HepG2 (cell line): ENCODE measurements around the gene COX4I1. TPM values are rescaled to one million over a fixed set of nuclear protein-coding genes. Genes with fewer than 3 reads are reported as not detected.
A peak's percentile ranks its signal among the peaks of the same experiment; 100 is the strongest.

Source experiments
- ATF6 ChIP-seq: sonication (generic); formaldehyde crosslinking; conservative IDR thresholded peaks from 2 replicates; pipeline ENCODE4 v1.4.0; 2020; ENCODE audit warnings: missing genetic modification reagents
- ATM ChIP-seq: fragments of 450-650 bp; IDR thresholded peaks from 2 replicates; pipeline ENCODE4 v1.7.1; 2017; ENCODE audit warnings: mild to moderate bottlenecking, borderline replicate concordance
- BHLHE40 ChIP-seq: IDR thresholded peaks from 2 replicates; pipeline ENCODE4 v1.6.1; 2011; ENCODE audit warnings: low read length, improper control_type of control experiment
- DMAP1 ChIP-seq: IDR thresholded peaks from 2 replicates; pipeline ENCODE4 v1.6.1; 2016
- GABPA ChIP-seq, 2 experiments: IDR thresholded peaks; 2 replicates each; pipeline ENCODE4 v1.6.1; 2011 to 2016; ENCODE audit warnings: low read depth in 2 of 2, low read length in 1 of 2, missing biosample characterization in 1 of 2, missing genetic modification characterization in 1 of 2
- GATA4 ChIP-seq: sonication (generic); IDR thresholded peaks from 2 replicates; pipeline ENCODE4 v1.6.1; 2016; ENCODE audit warnings: antibody characterized with exemption, low read depth, borderline replicate concordance
- HIVEP1 ChIP-seq: sonication (generic); formaldehyde crosslinking; IDR thresholded peaks from 2 replicates; pipeline ENCODE4 v1.4.0; 2020; ENCODE audit warnings: mild to moderate bottlenecking, missing genetic modification reagents
- HNF1B ChIP-seq: sonication (generic); formaldehyde crosslinking; IDR thresholded peaks from 2 replicates; pipeline ENCODE4 v1.5.1; 2020; ENCODE audit warnings: mild to moderate bottlenecking, moderate library complexity, missing genetic modification reagents
- IKZF5 ChIP-seq: IDR thresholded peaks from 2 replicates; pipeline ENCODE4 v1.6.1; 2018; ENCODE audit warnings: missing genetic modification reagents, mild to moderate bottlenecking, missing compliant biosample characterization
- MED1 ChIP-seq: sonication (generic); formaldehyde crosslinking; IDR thresholded peaks from 2 replicates; pipeline ENCODE4 v1.4.0; 2020; ENCODE audit warnings: missing genetic modification reagents
- NCOA2 ChIP-seq: sonication (generic); formaldehyde crosslinking; IDR thresholded peaks from 2 replicates; pipeline ENCODE4 v1.8.0; 2022; ENCODE audit warnings: inconsistent platforms
- PHF20 ChIP-seq: sonication (generic); formaldehyde crosslinking; IDR thresholded peaks from 2 replicates; pipeline ENCODE4 v1.5.0; 2020; ENCODE audit warnings: mild to moderate bottlenecking, missing genetic modification reagents
- PHF8 ChIP-seq: sonication (generic); formaldehyde crosslinking; IDR thresholded peaks from 2 replicates; pipeline ENCODE4 v1.5.0; 2020; ENCODE audit warnings: missing genetic modification reagents
- POLR2AphosphoS5 ChIP-seq: IDR thresholded peaks from 2 replicates; pipeline ENCODE4 v1.6.1; 2012; ENCODE audit warnings: low read depth, low read length
- RAD51 ChIP-seq: fragments of 450-650 bp; IDR thresholded peaks from 2 replicates; pipeline ENCODE4 v1.6.1; 2016; ENCODE audit warnings: borderline replicate concordance
- SP5 ChIP-seq: IDR thresholded peaks from 2 replicates; pipeline ENCODE4 v1.6.1; 2016; ENCODE audit warnings: low read depth, borderline replicate concordance
- STAT6 ChIP-seq: sonication (generic); formaldehyde crosslinking; IDR thresholded peaks from 2 replicates; pipeline ENCODE4 v1.4.0; 2020; ENCODE audit warnings: missing genetic modification reagents, mild to moderate bottlenecking, borderline replicate concordance
- ZBTB1 ChIP-seq: sonication (generic); formaldehyde crosslinking; IDR thresholded peaks from 2 replicates; pipeline ENCODE4 v1.4.0; 2020; ENCODE audit warnings: missing genetic modification reagents, borderline replicate concordance
- ZNF891 ChIP-seq: sonication (generic); formaldehyde crosslinking; IDR thresholded peaks from 2 replicates; pipeline ENCODE4 v1.5.0; 2020; ENCODE audit warnings: mild to moderate bottlenecking, missing genetic modification reagents
- polyA plus RNA-seq, 8 experiments: library from polyadenylated mRNA; depleted of rRNA in 3 of 8; stranded (reverse) in 7 of 8; unstranded in 1 of 8; fragments of >200 nt; fragmentation: Illumina TruSeq in 4 of 8; extraction: Trizol in 4 of 8; gene quantifications; 2 replicates each; pipeline versions ENCODE4 v1.2.1 to v1.2.3, GENCODE V29; 2011 to 2016; ENCODE audit warnings: low read depth in 4 of 8, missing spikeins in 1 of 8, mixed read lengths in 1 of 8; ENCODE audit not compliant: insufficient read depth in 1 of 8
- total RNA-seq, 5 experiments: library from RNA; depleted of rRNA; stranded (reverse); fragments of >200 nt; fragmentation: Illumina TruSeq; extraction: Trizol; gene quantifications; 2 replicates each; pipeline ENCODE4 v1.2.3, GENCODE V29; 2016; ENCODE audit warnings: low read depth in 1 of 5
- TF ChIP-seq, protein P1 (sequence below): sonication (generic); formaldehyde crosslinking; IDR thresholded peaks from 2 replicates; pipeline ENCODE4 v1.5.0; 2020; ENCODE audit warnings: mild to moderate bottlenecking, missing genetic modification reagents

The COX4I1 gene
- total and polyA plus RNA-seq, 2 of the 13 experiments (the other 11 are each of a cell fraction or from before 2014, with no cell fraction given), result 658 to 902 TPM

GRCh38 chr16:85798283-85798776 lies 1.2 kb upstream of the COX4I1 start (continued):
- TF ChIP-seq ZBTB1 (CRISPR knock-in tag), result no peak
- TF ChIP-seq PHF20 (CRISPR knock-in tag), result no peak
- TF ChIP-seq HIVEP1 (CRISPR knock-in tag), result no peak
- no peak for TF ChIP-seq STAT6 (CRISPR knock-in tag)
- no peak for TF ChIP-seq ATF6
- TF ChIP-seq, protein P1, sequence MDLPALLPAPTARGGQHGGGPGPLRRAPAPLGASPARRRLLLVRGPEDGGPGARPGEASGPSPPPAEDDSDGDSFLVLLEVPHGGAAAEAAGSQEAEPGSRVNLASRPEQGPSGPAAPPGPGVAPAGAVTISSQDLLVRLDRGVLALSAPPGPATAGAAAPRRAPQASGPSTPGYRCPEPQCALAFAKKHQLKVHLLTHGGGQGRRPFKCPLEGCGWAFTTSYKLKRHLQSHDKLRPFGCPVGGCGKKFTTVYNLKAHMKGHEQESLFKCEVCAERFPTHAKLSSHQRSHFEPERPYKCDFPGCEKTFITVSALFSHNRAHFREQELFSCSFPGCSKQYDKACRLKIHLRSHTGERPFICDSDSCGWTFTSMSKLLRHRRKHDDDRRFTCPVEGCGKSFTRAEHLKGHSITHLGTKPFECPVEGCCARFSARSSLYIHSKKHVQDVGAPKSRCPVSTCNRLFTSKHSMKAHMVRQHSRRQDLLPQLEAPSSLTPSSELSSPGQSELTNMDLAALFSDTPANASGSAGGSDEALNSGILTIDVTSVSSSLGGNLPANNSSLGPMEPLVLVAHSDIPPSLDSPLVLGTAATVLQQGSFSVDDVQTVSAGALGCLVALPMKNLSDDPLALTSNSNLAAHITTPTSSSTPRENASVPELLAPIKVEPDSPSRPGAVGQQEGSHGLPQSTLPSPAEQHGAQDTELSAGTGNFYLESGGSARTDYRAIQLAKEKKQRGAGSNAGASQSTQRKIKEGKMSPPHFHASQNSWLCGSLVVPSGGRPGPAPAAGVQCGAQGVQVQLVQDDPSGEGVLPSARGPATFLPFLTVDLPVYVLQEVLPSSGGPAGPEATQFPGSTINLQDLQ (CRISPR knock-in tag), result no peak
- no peak for TF ChIP-seq GABPA (IDR thresholded peaks at IDR 0.05; ENCODE audit: low read depth, low read length)
- 0 out of 2 replicates have a peak, but pooled peaks have one; percentile 13 for TF ChIP-seq GABPA (CRISPR knock-in tag; IDR thresholded peaks at IDR 0.05; ENCODE audit: low read depth)
- no peak for TF ChIP-seq GATA4
- no peak for TF ChIP-seq RAD51
- TF ChIP-seq DMAP1 (CRISPR knock-in tag), result no peak; the same call in 1 of the 2 replicates
- TF ChIP-seq PHF8 (CRISPR knock-in tag), result no peak; the same call in none of the 2 replicates
- peak; percentile 87 for TF ChIP-seq HNF1B
- peak; percentile 70 for TF ChIP-seq POLR2AphosphoS5
- TF ChIP-seq NCOA2 (CRISPR knock-in tag), result peak; percentile 44; the same call in 1 of the 2 replicates
- no peak for TF ChIP-seq IKZF5 (CRISPR knock-in tag)
- TF ChIP-seq ATM, result no peak
- no peak for TF ChIP-seq BHLHE40
- 0 out of 2 replicates have a peak, but pooled peaks have one; percentile 36 for TF ChIP-seq MED1 (CRISPR knock-in tag)
- no peak; the same call in 1 of the 2 replicates for TF ChIP-seq ZNF891 (CRISPR knock-in tag)
- no peak for TF ChIP-seq SP5 (CRISPR knock-in tag)
